Lower leg skin (tissue), 3 donors: ENCODE results near the gene TMEM190.

Source experiments
- POLR2A ChIP-seq, 2 donors: fragments of 450-650 bp; IDR thresholded peaks; one replicate each; pipeline ENCODE4 v1.6.1; 2016 to 2017; ENCODE audit warnings: antibody characterized with exemption in 2 of 2, mild to moderate bottlenecking in 1 of 2, moderate library complexity in 1 of 2
- TF ChIP-seq, protein P1 (sequence below), 3 donors: fragments of 450-650 bp; IDR thresholded peaks; one replicate each; pipeline ENCODE4 v1.5.1; 2016; ENCODE audit warnings: antibody characterized with exemption in 3 of 3, mild to moderate bottlenecking in 3 of 3, moderate library complexity in 2 of 3

- TF ChIP-seq, protein P1, sequence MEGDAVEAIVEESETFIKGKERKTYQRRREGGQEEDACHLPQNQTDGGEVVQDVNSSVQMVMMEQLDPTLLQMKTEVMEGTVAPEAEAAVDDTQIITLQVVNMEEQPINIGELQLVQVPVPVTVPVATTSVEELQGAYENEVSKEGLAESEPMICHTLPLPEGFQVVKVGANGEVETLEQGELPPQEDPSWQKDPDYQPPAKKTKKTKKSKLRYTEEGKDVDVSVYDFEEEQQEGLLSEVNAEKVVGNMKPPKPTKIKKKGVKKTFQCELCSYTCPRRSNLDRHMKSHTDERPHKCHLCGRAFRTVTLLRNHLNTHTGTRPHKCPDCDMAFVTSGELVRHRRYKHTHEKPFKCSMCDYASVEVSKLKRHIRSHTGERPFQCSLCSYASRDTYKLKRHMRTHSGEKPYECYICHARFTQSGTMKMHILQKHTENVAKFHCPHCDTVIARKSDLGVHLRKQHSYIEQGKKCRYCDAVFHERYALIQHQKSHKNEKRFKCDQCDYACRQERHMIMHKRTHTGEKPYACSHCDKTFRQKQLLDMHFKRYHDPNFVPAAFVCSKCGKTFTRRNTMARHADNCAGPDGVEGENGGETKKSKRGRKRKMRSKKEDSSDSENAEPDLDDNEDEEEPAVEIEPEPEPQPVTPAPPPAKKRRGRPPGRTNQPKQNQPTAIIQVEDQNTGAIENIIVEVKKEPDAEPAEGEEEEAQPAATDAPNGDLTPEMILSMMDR (IDR thresholded peaks at IDR 0.05), result no peak
- no peak for TF ChIP-seq POLR2A (IDR thresholded peaks at IDR 0.05)
Measured at GRCh38 chr19:55373993-55374757, 2.5 kb upstream of the TMEM190 start.
